ENCODE measurements around the gene IL37. TPM values are rescaled to one million over a fixed set of nuclear protein-coding genes. Genes with fewer than 3 reads are reported as not detected.

IL37 gene
- total and polyA plus RNA-seq, 2 experiments from 2014 or later: not detected

DNA sequence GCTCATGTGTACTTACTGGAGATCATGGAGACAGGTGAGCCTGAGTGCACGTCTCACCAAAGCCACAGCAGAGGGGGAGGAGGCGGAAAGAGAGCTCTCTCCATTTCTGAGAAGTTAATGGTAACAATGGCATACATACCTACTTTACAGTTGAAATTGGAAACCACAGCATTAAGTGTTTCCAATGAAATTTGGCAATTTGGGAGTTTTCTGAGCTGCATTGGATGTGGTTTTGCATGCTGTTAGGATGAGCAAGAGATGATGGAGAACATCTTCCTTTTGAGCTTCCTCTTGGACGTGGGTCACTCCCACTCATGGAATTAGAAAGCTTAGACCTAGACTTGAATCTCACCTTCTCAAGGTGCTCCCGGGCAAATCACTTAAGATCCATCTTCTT is 25.5 kb upstream of the IL37 start (continued):
- TF ChIP-seq ZNF331 (CRISPR knock-in tag; IDR thresholded peaks at IDR 0.05; ENCODE audit: low read depth) (no peak), CREB1 (CRISPR knock-in tag; IDR thresholded peaks at IDR 0.05; ENCODE audit: low read depth) (no peak)
- TF ChIP-seq, protein P1, sequence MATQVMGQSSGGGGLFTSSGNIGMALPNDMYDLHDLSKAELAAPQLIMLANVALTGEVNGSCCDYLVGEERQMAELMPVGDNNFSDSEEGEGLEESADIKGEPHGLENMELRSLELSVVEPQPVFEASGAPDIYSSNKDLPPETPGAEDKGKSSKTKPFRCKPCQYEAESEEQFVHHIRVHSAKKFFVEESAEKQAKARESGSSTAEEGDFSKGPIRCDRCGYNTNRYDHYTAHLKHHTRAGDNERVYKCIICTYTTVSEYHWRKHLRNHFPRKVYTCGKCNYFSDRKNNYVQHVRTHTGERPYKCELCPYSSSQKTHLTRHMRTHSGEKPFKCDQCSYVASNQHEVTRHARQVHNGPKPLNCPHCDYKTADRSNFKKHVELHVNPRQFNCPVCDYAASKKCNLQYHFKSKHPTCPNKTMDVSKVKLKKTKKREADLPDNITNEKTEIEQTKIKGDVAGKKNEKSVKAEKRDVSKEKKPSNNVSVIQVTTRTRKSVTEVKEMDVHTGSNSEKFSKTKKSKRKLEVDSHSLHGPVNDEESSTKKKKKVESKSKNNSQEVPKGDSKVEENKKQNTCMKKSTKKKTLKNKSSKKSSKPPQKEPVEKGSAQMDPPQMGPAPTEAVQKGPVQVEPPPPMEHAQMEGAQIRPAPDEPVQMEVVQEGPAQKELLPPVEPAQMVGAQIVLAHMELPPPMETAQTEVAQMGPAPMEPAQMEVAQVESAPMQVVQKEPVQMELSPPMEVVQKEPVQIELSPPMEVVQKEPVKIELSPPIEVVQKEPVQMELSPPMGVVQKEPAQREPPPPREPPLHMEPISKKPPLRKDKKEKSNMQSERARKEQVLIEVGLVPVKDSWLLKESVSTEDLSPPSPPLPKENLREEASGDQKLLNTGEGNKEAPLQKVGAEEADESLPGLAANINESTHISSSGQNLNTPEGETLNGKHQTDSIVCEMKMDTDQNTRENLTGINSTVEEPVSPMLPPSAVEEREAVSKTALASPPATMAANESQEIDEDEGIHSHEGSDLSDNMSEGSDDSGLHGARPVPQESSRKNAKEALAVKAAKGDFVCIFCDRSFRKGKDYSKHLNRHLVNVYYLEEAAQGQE (IDR thresholded peaks at IDR 0.05; ENCODE audit: unreplicated experiment): no peak

GRCh38 chr2:112886291-112886690 is 24.7 kb upstream of the IL37 start:
- H3K4me1 ChIP-seq (ENCODE audit: insufficient read depth): no peaks in the 10 kb centered on the region
- Mint-ChIP-seq H3K27me3 (ENCODE audit: insufficient read depth, low read depth, poor library complexity) (peaks cover 2% of the 10 kb centered on the region), H3K9me3 (no peaks in the 10 kb centered on the region), H3K27ac (no peak overlapping the region), H3K4me3 (no peak overlapping the region), H3K4me1 (peaks cover 4% of the 10 kb centered on the region; the same call in 2 of the 3 replicates), H3K36me3 (ENCODE audit: low read depth) (no peaks in the 10 kb centered on the region)
- H3K79me2 ChIP-seq (replicated peaks; ENCODE audit: insufficient read depth): no peaks in the 10 kb centered on the region
- H3K27ac ChIP-seq (ENCODE audit: low read depth): no peak overlapping the region
- H3K4me3 ChIP-seq: no peak overlapping the region
- no peaks in the 10 kb centered on the region for H4K20me1 ChIP-seq (replicated peaks; ENCODE audit: insufficient read depth)
- no peak overlapping the region for H3K4me2 ChIP-seq
- no peak for ATAC-seq
- DNase-seq (ENCODE audit: low spot score): no peak
- no peaks in the 10 kb centered on the region for H3K36me3 ChIP-seq (ENCODE audit: insufficient read depth)
- H2AFZ ChIP-seq: no peak overlapping the region
- no peaks in the 10 kb centered on the region for H3K27me3 ChIP-seq (ENCODE audit: insufficient read depth)
- no peaks in the 10 kb centered on the region for H3K9me2 ChIP-seq (ENCODE audit: insufficient read depth)
- H3F3A ChIP-seq (replicated peaks; ENCODE audit: low read depth): no peaks in the 10 kb centered on the region
- TF ChIP-seq ZNF114 (CRISPR knock-in tag; IDR thresholded peaks at IDR 0.05) (no peak), STAT1 (IDR thresholded peaks at IDR 0.05; ENCODE audit: unreplicated experiment) (no peak), JUNB (IDR thresholded peaks at IDR 0.05; ENCODE audit: unreplicated experiment) (no peak), ZNF331 (CRISPR knock-in tag; IDR thresholded peaks at IDR 0.05; ENCODE audit: low read depth) (no peak), CTCF (conservative IDR thresholded peaks at IDR 0.05; ENCODE audit: low read depth in 2 of 2) (no peak), EZH2 (IDR thresholded peaks at IDR 0.05; ENCODE audit: low read depth, unreplicated experiment) (no peak)
- TF ChIP-seq, protein P2, sequence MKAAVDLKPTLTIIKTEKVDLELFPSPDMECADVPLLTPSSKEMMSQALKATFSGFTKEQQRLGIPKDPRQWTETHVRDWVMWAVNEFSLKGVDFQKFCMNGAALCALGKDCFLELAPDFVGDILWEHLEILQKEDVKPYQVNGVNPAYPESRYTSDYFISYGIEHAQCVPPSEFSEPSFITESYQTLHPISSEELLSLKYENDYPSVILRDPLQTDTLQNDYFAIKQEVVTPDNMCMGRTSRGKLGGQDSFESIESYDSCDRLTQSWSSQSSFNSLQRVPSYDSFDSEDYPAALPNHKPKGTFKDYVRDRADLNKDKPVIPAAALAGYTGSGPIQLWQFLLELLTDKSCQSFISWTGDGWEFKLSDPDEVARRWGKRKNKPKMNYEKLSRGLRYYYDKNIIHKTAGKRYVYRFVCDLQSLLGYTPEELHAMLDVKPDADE (IDR thresholded peaks at IDR 0.05): no peak
- TF ChIP-seq, protein P1 (IDR thresholded peaks at IDR 0.05; ENCODE audit: unreplicated experiment): no peak
